Nephron (organoid): ENCODE measurements around the gene IPCEF1.
A peak's percentile ranks its signal among the peaks of the same experiment; 100 is the strongest.

Experiments used
- H3K27ac Mint-ChIP-seq, 3 experiments: 2 replicates each; pipeline ENCODE4 v1.8.0; 2020; ENCODE audit warnings: mixed read lengths in 3 of 3, mild to moderate bottlenecking in 2 of 3, moderate library complexity in 1 of 3
- H3K27me3 Mint-ChIP-seq: 2 replicates; pipeline ENCODE4 v1.8.0; 2021; ENCODE audit warnings: low read depth, mild to moderate bottlenecking, moderate library complexity, mixed read lengths
- H3K36me3 Mint-ChIP-seq: 2 replicates; pipeline ENCODE4 v1.8.0; 2020; ENCODE audit warnings: low read depth, mixed read lengths
- H3K4me1 Mint-ChIP-seq: 2 replicates; pipeline ENCODE4 v1.8.0; 2020; ENCODE audit warnings: mixed read lengths
- H3K4me3 Mint-ChIP-seq, 3 experiments: 2 replicates each; pipeline ENCODE4 v1.8.0; 2020; ENCODE audit warnings: mild to moderate bottlenecking in 3 of 3, mixed read lengths in 3 of 3, moderate library complexity in 2 of 3
- H3K9me3 Mint-ChIP-seq: 2 replicates; pipeline ENCODE4 v1.8.0; 2020; ENCODE audit warnings: mixed read lengths
- CTCF ChIP-seq, 3 experiments: fragments of 200-600 bp; sonication (generic); IDR thresholded peaks; one replicate each; pipeline ENCODE4 v1.5.0; 2021; ENCODE audit warnings: antibody characterized with exemption in 3 of 3; ENCODE audit not compliant: unreplicated experiment in 3 of 3

IPCEF1 gene

GRCh38 chr6:154247119-154247861 lies 109.3 kb downstream of the IPCEF1 start:
- peak overlapping the region; percentile 77 to 83 (median 79) for H3K4me3 Mint-ChIP-seq
- peaks cover 28% of the 10 kb centered on the region for H3K4me1 Mint-ChIP-seq
- H3K27ac Mint-ChIP-seq: peak overlapping the region; percentile 56 to 81 (median 74)
- no peak for TF ChIP-seq CTCF (IDR thresholded peaks at IDR 0.05; ENCODE audit: unreplicated experiment in 3 of 3)
- H3K27me3 Mint-ChIP-seq: no peaks in the 10 kb centered on the region
- no peaks in the 10 kb centered on the region for H3K36me3 Mint-ChIP-seq
- no peaks in the 10 kb centered on the region for H3K9me3 Mint-ChIP-seq

GRCh38 chr6:154246723-154247118 lies 109.9 kb downstream of the IPCEF1 start:
- Mint-ChIP-seq H3K27ac (peak overlapping the region; percentile 56 to 81 (median 74)), H3K36me3 (no peaks in the 10 kb centered on the region), H3K4me3 (peak overlapping the region; percentile 77 to 83 (median 79)), H3K4me1 (peaks cover 28% of the 10 kb centered on the region), H3K27me3 (no peaks in the 10 kb centered on the region), H3K9me3 (no peaks in the 10 kb centered on the region)
- TF ChIP-seq CTCF (IDR thresholded peaks at IDR 0.05; ENCODE audit: unreplicated experiment in 3 of 3): no peak

- H3K36me3 Mint-ChIP-seq: no peaks in the 10 kb centered on the region
- H3K27ac Mint-ChIP-seq: peak overlapping the region in 1 of 3 experiments; percentile 45
- H3K4me3 Mint-ChIP-seq: peak overlapping the region; percentile 24 to 56 (median 52)
- no peak for TF ChIP-seq CTCF (IDR thresholded peaks at IDR 0.05; ENCODE audit: unreplicated experiment in 3 of 3)
- no peaks in the 10 kb centered on the region for H3K9me3 Mint-ChIP-seq
- no peaks in the 10 kb centered on the region for H3K27me3 Mint-ChIP-seq
- H3K4me1 Mint-ChIP-seq: peaks cover 28% of the 10 kb centered on the region
These were observed 111.1 kb downstream of the IPCEF1 start for GRCh38 chr6:154245506-154245905.

GRCh38 chr6:154243793-154244750 lies 112.5 kb downstream of the IPCEF1 start:
- no peaks in the 10 kb centered on the region for H3K36me3 Mint-ChIP-seq
- peak overlapping the region; percentile 51 to 66 (median 54) for H3K27ac Mint-ChIP-seq
- no peak overlapping the region for H3K4me3 Mint-ChIP-seq
- no peaks in the 10 kb centered on the region for H3K9me3 Mint-ChIP-seq
- H3K4me1 Mint-ChIP-seq: peaks cover 28% of the 10 kb centered on the region
- TF ChIP-seq CTCF (IDR thresholded peaks at IDR 0.05; ENCODE audit: unreplicated experiment in 3 of 3): no peak
- no peaks in the 10 kb centered on the region for H3K27me3 Mint-ChIP-seq

GRCh38 chr6:154242617-154243357 lies 113.8 kb downstream of the IPCEF1 start:
- TF ChIP-seq CTCF (IDR thresholded peaks at IDR 0.05; ENCODE audit: unreplicated experiment in 3 of 3): no peak
- no peaks in the 10 kb centered on the region for H3K36me3 Mint-ChIP-seq
- no peak overlapping the region for H3K27ac Mint-ChIP-seq
- peaks cover 28% of the 10 kb centered on the region for H3K4me1 Mint-ChIP-seq
- no peak overlapping the region for H3K4me3 Mint-ChIP-seq
- no peaks in the 10 kb centered on the region for H3K27me3 Mint-ChIP-seq
- H3K9me3 Mint-ChIP-seq: no peaks in the 10 kb centered on the region
